Neural cell (in vitro differentiated cells): ENCODE results near the gene GNG7.

Experiments
- CTCF ChIP-seq: fragments of 450-650 bp; IDR thresholded peaks from 2 replicates; pipeline ENCODE4 v1.5.1; 2014; ENCODE audit warnings: antibody characterized with exemption, mild to moderate bottlenecking, moderate library complexity; ENCODE audit not compliant: poor library complexity, severe bottlenecking
- MXI1 ChIP-seq: fragments of 450-650 bp; conservative IDR thresholded peaks from 2 replicates; pipeline ENCODE4 v1.6.1; 2014; ENCODE audit warnings: antibody characterized with exemption, mild to moderate bottlenecking; ENCODE audit not compliant: poor library complexity, severe bottlenecking

- TF ChIP-seq MXI1 (no peak), CTCF (no peak)
Observed at GRCh38 chr19:2701361-2702169, 929 bp downstream of the GNG7 start.
